Measurements from ENCODE around the gene KIFAP3. TPM values are rescaled to one million over a fixed set of nuclear protein-coding genes. Genes with fewer than 3 reads are reported as not detected.

KIFAP3 gene
- polyA plus RNA-seq, 3 donors, result 2.1 to 4.7 (median 2.2) TPM

GRCh38 chr1:170020859-170021258, 53.6 kb downstream of the KIFAP3 start:
- Histone ChIP-seq H3K27ac (ENCODE audit: low read depth in 1 of 2, low read length in 2 of 2) (no peak overlapping the region), H3K9me3 (replicated peaks in 1 of 2; ENCODE audit: control insufficient read depth in 1 of 2, insufficient read depth in 1 of 2, low read length in 2 of 2) (peaks cover 0 to 3% of the 10 kb centered on the region in 2 donors), H3K79me2 (ENCODE audit: insufficient read depth, low read length) (no peaks in the 10 kb centered on the region), H3K27me3 (ENCODE audit: control insufficient read depth in 2 of 2, insufficient read depth in 2 of 2, low read length in 2 of 2) (no peaks in the 10 kb centered on the region), H4K20me1 (ENCODE audit: insufficient read depth, low read length) (no peaks in the 10 kb centered on the region), H3K9ac (ENCODE audit: insufficient read depth, low read length, poor library complexity, severe bottlenecking) (no peak overlapping the region), H3K4me1 (ENCODE audit: control insufficient read depth in 1 of 2, insufficient read depth in 2 of 2, low read length in 2 of 2) (no peaks in the 10 kb centered on the region), H3K4me3 (replicated peaks in 1 of 3; ENCODE audit: low read depth in 2 of 3, low read length in 3 of 3) (no peak overlapping the region), H3K36me3 (replicated peaks in 1 of 2; ENCODE audit: control insufficient read depth in 1 of 2, insufficient read depth in 2 of 2, low read length in 2 of 2) (peaks cover 0 to 3% of the 10 kb centered on the region in 2 donors), H3K4me2 (replicated peaks; ENCODE audit: extremely low read depth, low read length, poor library complexity, severe bottlenecking) (no peak overlapping the region), H2AFZ (ENCODE audit: insufficient read depth, low read depth, low read length, poor library complexity, severe bottlenecking) (no peak overlapping the region)
- WGBS (ENCODE audit: insufficient coverage), result 17% methylated on average over 1 of the region's 2 CpGs
- intact Hi-C loops (cut with micrococcal nuclease), result no loop called here
- peaks cover 0 to 5% (median 2%) of the 10 kb centered on the region in 7 donors for H3K9me3 Mint-ChIP-seq
- no peak overlapping the region for H3K4me3 Mint-ChIP-seq
- DNase-seq, result no peak
- no peak for TF ChIP-seq CTCF (IDR thresholded peaks at IDR 0.05)
- peaks cover 5% of the 10 kb centered on the region for H3K4me1 Mint-ChIP-seq
- H3K27ac Mint-ChIP-seq, result peak overlapping the region in 2 of 7 donors; percentile 8 to 42
- H3K27me3 Mint-ChIP-seq (ENCODE audit: low read depth in 3 of 3), result no peaks in the 10 kb centered on the region
- peaks cover 7 to 10% of the 10 kb centered on the region in 2 donors for H3K36me3 Mint-ChIP-seq

- no peak overlapping the region for H3K27ac Mint-ChIP-seq
- Histone ChIP-seq H3K4me3 (replicated peaks in 1 of 3; ENCODE audit: low read depth in 2 of 3, low read length in 3 of 3) (no peak overlapping the region), H3K9ac (ENCODE audit: insufficient read depth, low read length, poor library complexity, severe bottlenecking) (no peak overlapping the region), H4K20me1 (ENCODE audit: insufficient read depth, low read length) (no peaks in the 10 kb centered on the region), H3K36me3 (replicated peaks in 1 of 2; ENCODE audit: control insufficient read depth in 1 of 2, insufficient read depth in 2 of 2, low read length in 2 of 2) (peaks cover 0 to 3% of the 10 kb centered on the region in 2 donors), H2AFZ (ENCODE audit: insufficient read depth, low read depth, low read length, poor library complexity, severe bottlenecking) (no peak overlapping the region), H3K4me1 (ENCODE audit: control insufficient read depth in 1 of 2, insufficient read depth in 2 of 2, low read length in 2 of 2) (no peaks in the 10 kb centered on the region), H3K9me3 (replicated peaks in 1 of 2; ENCODE audit: control insufficient read depth in 1 of 2, insufficient read depth in 1 of 2, low read length in 2 of 2) (no peaks in the 10 kb centered on the region), H3K27ac (ENCODE audit: low read depth in 1 of 2, low read length in 2 of 2) (no peak overlapping the region), H3K4me2 (replicated peaks; ENCODE audit: extremely low read depth, low read length, poor library complexity, severe bottlenecking) (no peak overlapping the region), H3K79me2 (ENCODE audit: insufficient read depth, low read length) (no peaks in the 10 kb centered on the region), H3K27me3 (ENCODE audit: control insufficient read depth in 2 of 2, insufficient read depth in 2 of 2, low read length in 2 of 2) (no peaks in the 10 kb centered on the region)
- intact Hi-C loops (cut with micrococcal nuclease), result no loop called here
- WGBS (ENCODE audit: insufficient coverage), result no CpG with 5 or more reads among the region's 2 CpGs
- no peaks in the 10 kb centered on the region for H3K27me3 Mint-ChIP-seq (ENCODE audit: low read depth in 3 of 3)
- no peak overlapping the region for H3K4me3 Mint-ChIP-seq
- DNase-seq, result no peak
- H3K4me1 Mint-ChIP-seq, result peaks cover 5% of the 10 kb centered on the region
- peaks cover 13 to 15% of the 10 kb centered on the region in 2 donors for H3K36me3 Mint-ChIP-seq
- TF ChIP-seq CTCF (IDR thresholded peaks at IDR 0.05), result no peak
- H3K9me3 Mint-ChIP-seq, result peaks cover 0 to 5% (median 1%) of the 10 kb centered on the region in 7 donors
Observed at GRCh38 chr1:170017478-170017877, 57.0 kb downstream of the KIFAP3 start.
